ENCODE measurements around the gene NYNRIN. TPM values are rescaled to one million over a fixed set of nuclear protein-coding genes. Genes with fewer than 3 reads are reported as not detected.

NYNRIN gene
- total RNA-seq, 1 donor from 2014 or later: 23.1 TPM

DNA sequence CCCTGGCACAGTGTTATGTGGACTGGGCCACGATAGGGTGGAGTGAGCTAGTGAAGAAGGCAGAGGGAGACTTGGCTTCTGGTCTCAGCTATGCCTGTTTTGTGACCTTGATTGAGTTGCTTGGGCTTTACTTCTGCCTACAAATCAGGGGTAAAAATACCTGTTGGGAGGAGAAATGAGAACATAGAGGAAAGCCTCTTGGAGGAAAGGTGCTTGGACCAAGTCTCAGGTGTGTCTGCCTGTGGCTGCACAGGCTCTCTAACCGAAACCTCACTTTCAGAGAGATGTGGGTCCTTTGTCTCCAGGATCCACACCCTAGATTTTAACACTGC lies 38.9 kb downstream of the NYNRIN start:
- peaks cover 0 to 20% of the 10 kb centered on the region in 2 donors for H3K4me1 ChIP-seq
- peaks cover 56 to 73% of the 10 kb centered on the region in 2 donors for H3K36me3 ChIP-seq
- H3K4me3 ChIP-seq: no peak overlapping the region
- DNase-seq (ENCODE audit: low spot score in 2 of 2): no peak
- H3K9me3 ChIP-seq: no peaks in the 10 kb centered on the region
- no peak for TF ChIP-seq CTCF (IDR thresholded peaks at IDR 0.05)
- H3K27me3 ChIP-seq: no peaks in the 10 kb centered on the region
- peak overlapping the region; percentile 10 to 48 for H3K27ac ChIP-seq
- intact Hi-C loops (cut with DNase I): loop anchor here (10.0 kb wide), 1 partner anchor 1073 kb away; the partner anchor contains the start of gene EFS

DNA sequence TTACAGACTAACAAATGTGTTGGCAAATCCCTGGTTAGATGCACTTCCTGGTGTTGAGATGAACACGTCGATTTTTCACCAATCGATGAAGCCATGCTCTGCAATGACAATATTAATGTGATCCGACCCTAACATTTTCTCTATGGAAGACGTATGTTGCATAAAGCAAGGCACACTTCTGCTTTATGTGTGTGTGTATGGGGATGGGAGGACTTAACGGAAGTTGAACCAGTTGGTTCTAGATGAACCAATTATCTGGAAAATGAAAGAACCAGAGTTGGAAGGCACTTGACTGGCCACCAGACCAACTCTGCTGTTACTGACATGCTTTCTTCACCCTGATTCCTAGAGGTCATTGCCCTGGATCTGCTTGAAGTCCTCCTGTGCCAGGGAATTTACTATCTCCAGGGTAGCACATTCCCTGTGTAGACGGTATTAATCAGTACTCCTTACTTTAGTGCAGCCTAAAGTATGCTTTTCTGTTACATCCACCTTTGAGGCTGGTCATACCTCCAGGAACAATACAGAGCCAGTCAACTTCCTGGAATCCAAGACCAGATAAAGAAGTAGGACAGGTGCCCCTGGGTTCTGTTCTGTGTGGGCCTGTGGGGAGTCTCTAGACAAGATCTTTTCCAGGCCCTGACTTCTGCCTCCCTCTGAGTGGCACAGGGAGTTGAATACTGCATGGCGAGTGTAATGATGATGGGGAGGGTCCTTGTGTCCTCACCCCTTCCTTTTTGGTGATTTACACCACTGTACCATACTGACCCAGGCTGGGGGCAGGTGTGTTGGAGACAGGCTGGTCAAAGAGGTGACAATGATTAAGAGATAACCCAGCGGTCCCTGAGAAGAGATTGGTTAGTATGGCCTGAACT lies 39.7 kb downstream of the NYNRIN start:
- no peak for DNase-seq (ENCODE audit: low spot score in 2 of 2)
- Histone ChIP-seq H3K27ac (no peak overlapping the region), H3K36me3 (peaks cover 48 to 66% of the 10 kb centered on the region in 2 donors), H3K4me1 (peaks cover 0 to 22% of the 10 kb centered on the region in 2 donors), H3K9me3 (no peaks in the 10 kb centered on the region), H3K27me3 (no peaks in the 10 kb centered on the region), H3K4me3 (no peak overlapping the region)
- intact Hi-C loops (cut with DNase I): loop anchor here (10.0 kb wide), 1 partner anchor 1074 kb away; the partner anchor contains the start of gene EFS
- no peak for TF ChIP-seq CTCF (IDR thresholded peaks at IDR 0.05)

DNA sequence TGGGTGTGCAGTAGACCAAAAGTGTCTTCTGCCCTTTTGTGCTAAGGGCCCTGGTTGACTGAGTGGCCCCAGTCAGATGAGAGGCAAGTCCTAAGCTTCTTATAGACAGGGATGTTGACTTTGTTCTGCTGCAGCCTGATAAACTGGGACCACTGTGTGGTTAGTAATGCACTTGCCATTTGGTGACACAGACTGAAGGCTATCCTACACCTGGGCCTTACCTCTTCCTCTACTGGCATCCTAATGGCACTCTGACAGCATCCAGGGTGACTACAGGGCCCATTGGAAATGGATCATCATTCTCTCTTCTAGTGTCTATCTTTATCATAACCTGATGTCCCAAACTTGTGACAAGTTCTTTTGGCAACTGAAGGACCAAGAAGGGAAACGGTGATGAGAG lies 40.5 kb downstream of the NYNRIN start:
- no peaks in the 10 kb centered on the region for H3K9me3 ChIP-seq
- peaks cover 0 to 23% of the 10 kb centered on the region in 2 donors for H3K4me1 ChIP-seq
- no peak overlapping the region for H3K27ac ChIP-seq
- no peak for DNase-seq (ENCODE audit: low spot score in 2 of 2)
- no peaks in the 10 kb centered on the region for H3K27me3 ChIP-seq
- no peak overlapping the region for H3K4me3 ChIP-seq
- peaks cover 42 to 58% of the 10 kb centered on the region in 2 donors for H3K36me3 ChIP-seq
- intact Hi-C loops (cut with DNase I): loop anchor here (10.0 kb wide), 1 partner anchor 1074 kb away; the partner anchor contains the start of gene EFS
- TF ChIP-seq CTCF (IDR thresholded peaks at IDR 0.05): no peak

DNA sequence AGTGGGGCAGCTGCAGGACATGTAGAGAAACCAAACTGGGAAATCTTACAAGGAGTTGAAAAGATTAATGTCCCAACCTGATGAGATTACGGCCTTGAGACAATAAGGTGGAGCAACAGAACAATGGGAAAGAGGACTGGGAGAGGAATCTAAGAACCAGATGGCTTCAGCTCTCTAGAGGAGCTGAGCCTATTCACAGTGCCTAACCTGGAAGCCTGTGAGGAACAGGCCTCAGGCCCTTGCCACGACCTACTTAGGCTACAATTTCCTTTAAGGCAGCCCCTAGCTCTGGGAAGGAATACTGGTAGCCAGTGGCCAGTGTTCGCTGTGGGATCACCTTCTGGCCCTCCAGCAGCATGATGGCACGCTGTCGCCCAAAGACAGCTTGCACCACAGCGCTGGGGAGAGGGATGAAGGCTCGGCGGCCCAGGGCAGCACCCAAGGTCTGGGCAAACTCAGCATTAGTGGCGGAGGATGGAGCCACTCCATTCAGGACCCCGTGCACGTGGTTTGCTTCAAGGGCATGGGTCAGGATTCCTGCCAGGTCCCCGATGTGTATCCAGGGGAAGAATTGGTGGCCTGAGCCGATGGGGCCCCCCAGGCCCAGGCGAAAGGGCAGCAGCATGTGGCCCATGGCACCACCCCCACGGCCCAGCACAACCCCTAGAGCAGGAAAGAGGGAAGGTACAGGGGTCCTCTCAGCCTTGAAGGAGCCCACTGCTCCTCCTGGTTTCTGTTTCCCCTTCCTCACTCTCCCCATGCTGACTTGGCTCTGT lies 41.2 kb downstream of the NYNRIN start:
- H3K36me3 ChIP-seq: peaks cover 40 to 52% of the 10 kb centered on the region in 2 donors
- intact Hi-C loops (cut with DNase I): loop anchor here (10.0 kb wide), 1 partner anchor 1075 kb away; the partner anchor contains the start of gene EFS

More for the DNA sequence above, 41.2 kb downstream of the NYNRIN start:
- Histone ChIP-seq H3K27ac (peak overlapping the region; percentile 24 to 38), H3K4me1 (peaks cover 0 to 23% of the 10 kb centered on the region in 2 donors), H3K4me3 (no peak overlapping the region), H3K9me3 (no peaks in the 10 kb centered on the region), H3K27me3 (no peaks in the 10 kb centered on the region)
- no peak for DNase-seq (ENCODE audit: low spot score in 2 of 2)
- TF ChIP-seq CTCF (IDR thresholded peaks at IDR 0.05): no peak
